VCaP (cell line): Measurements from ENCODE around the gene TMEM184B.
A peak's percentile ranks its signal among the peaks of the same experiment; 100 is the strongest.

Experiments used
- H3K27ac ChIP-seq: fragments of 450-650 bp; 2 replicates; pipeline ENCODE4 v1.5.1; 2017
- CTCF ChIP-seq: fragments of 450-650 bp; conservative IDR thresholded peaks from 2 replicates; pipeline ENCODE4 v1.5.1; 2017; ENCODE audit warnings: mild to moderate bottlenecking, moderate library complexity

Gene TMEM184B

DNA sequence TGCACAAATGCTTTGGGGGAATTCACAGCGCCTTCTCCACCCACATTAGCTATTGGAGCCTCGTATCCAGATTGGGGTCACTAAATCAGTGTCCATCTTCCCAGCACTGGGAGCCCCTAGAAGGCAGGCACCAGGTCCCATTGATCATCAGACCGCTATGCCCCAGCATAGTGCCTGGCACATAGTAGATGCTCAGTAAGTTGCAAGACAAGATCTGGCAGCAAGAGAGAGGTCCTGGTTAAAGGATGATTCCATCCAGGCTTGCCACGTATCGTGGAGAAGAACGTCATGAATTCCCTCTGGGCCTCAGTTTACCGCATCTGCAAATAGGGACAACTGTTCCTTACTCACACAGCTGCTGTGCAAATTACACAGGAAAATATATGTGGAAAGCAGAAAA, 1.7 kb downstream of the TMEM184B start:
- H3K27ac ChIP-seq, result peak overlapping the region; percentile 83; the same call in 1 of the 2 replicates
- no peak for TF ChIP-seq CTCF

DNA sequence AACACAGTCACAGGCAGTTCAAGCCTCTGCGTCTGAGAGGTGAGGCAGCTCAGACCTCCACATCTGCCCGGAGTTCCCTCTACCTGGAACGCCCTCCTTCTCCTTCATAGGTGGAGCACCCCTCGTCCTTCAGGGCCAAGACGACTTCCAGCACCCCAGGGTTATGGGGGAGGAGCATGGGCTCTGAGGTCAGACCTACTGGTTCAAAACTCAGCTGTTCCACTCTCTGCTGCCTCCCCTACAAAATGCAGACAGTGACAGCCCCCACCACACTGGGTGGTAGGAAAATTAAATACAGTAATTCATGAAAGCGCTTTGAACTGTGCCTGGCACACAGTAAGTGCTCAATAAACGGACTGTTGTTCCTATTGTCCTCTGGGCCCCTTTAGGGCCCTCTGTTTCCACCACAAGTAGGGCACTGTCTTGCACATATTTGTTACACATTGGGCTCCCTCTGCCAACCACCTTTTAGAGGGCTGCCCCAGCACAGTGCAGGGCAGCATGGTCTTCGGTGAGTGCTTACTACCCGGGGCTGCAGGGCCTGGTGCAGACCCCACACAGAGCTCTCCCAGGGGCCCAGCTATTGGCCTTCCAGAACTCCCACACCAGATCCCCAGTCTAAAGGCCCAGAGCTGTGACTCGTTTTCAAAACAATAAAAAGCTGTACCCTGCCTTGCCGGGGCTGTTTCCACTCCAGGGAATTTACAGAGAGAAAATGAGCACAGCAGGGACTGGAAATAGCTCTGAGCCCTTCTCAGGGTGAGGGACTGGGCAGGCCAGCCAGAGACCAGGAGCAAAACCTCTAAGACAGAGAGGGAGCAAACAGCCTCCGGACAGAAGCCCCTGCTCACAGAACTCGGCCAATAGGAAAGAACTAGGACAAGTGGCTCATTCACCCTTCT, 2.5 kb downstream of the TMEM184B start:
- no peak overlapping the region for H3K27ac ChIP-seq
- no peak for TF ChIP-seq CTCF

GRCh38 chr22:38269466-38269865, 3.3 kb downstream of the TMEM184B start:
- no peak overlapping the region for H3K27ac ChIP-seq
- TF ChIP-seq CTCF, result no peak

GRCh38 chr22:38267086-38267485, 5.7 kb downstream of the TMEM184B start:
- no peak for TF ChIP-seq CTCF
- H3K27ac ChIP-seq, result no peak overlapping the region

GRCh38 chr22:38266120-38266519, 6.7 kb downstream of the TMEM184B start:
- H3K27ac ChIP-seq, result no peak overlapping the region
- TF ChIP-seq CTCF, result no peak

GRCh38 chr22:38264322-38264843, 8.4 kb downstream of the TMEM184B start:
- H3K27ac ChIP-seq, result no peak overlapping the region
- TF ChIP-seq CTCF, result no peak

GRCh38 chr22:38262051-38262795, 10.6 kb downstream of the TMEM184B start:
- TF ChIP-seq CTCF, result peak; percentile 4; the same call in 1 of the 2 replicates
- no peak overlapping the region for H3K27ac ChIP-seq
